PFSK-1 (cell line): ENCODE data around the gene TCEANC.

ENCODE experiments used
- POLR2AphosphoS5 ChIP-seq: IDR thresholded peaks from 2 replicates; pipeline ENCODE4 v1.6.1; 2012; ENCODE audit warnings: low read depth, mild to moderate bottlenecking, control low read depth, low read length, moderate library complexity
- SIN3A ChIP-seq: IDR thresholded peaks from 2 replicates; pipeline ENCODE4 v1.6.1; 2012; ENCODE audit warnings: mild to moderate bottlenecking, low read length, moderate library complexity, borderline replicate concordance; ENCODE audit not compliant: insufficient read depth
- TAF1 ChIP-seq: IDR thresholded peaks from 2 replicates; pipeline ENCODE4 v1.6.1; 2012; ENCODE audit warnings: low read length, control low read depth, borderline replicate concordance; ENCODE audit not compliant: insufficient read depth
- TF ChIP-seq, protein P1 (sequence below), 2 experiments: IDR thresholded peaks; 2 replicates each; pipeline versions ENCODE4 v1.6.1 to v1.8.0; 2011 to 2012; ENCODE audit warnings: low read depth in 2 of 2, low read length in 2 of 2, control low read depth in 1 of 2, inconsistent platforms in 1 of 2, mild to moderate bottlenecking in 1 of 2, moderate library complexity in 1 of 2; ENCODE audit not compliant: insufficient read depth in 1 of 2

DNA sequence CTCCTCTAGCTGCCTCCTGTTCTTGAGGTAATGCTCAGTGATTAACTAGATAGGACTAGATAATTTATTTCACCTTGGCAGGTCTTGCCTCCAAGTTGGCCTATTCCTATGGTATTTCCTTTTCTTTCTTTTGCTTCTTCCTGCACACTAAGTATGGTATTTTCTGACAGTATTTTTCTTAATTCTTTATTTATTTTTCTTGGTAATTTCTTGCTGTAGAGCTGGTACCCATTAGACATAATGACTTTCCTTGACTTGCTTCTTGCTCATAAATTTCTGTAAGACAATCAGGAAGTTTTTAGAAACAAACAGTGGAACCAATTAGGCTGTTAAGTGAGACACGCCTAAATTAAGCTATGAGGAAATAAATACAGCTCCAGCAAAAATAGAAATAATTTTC, 45.5 kb downstream of the TCEANC start:
- no peak for TF ChIP-seq SIN3A
- TF ChIP-seq POLR2AphosphoS5 = no peak
- TF ChIP-seq TAF1 = no peak
- TF ChIP-seq, protein P1, sequence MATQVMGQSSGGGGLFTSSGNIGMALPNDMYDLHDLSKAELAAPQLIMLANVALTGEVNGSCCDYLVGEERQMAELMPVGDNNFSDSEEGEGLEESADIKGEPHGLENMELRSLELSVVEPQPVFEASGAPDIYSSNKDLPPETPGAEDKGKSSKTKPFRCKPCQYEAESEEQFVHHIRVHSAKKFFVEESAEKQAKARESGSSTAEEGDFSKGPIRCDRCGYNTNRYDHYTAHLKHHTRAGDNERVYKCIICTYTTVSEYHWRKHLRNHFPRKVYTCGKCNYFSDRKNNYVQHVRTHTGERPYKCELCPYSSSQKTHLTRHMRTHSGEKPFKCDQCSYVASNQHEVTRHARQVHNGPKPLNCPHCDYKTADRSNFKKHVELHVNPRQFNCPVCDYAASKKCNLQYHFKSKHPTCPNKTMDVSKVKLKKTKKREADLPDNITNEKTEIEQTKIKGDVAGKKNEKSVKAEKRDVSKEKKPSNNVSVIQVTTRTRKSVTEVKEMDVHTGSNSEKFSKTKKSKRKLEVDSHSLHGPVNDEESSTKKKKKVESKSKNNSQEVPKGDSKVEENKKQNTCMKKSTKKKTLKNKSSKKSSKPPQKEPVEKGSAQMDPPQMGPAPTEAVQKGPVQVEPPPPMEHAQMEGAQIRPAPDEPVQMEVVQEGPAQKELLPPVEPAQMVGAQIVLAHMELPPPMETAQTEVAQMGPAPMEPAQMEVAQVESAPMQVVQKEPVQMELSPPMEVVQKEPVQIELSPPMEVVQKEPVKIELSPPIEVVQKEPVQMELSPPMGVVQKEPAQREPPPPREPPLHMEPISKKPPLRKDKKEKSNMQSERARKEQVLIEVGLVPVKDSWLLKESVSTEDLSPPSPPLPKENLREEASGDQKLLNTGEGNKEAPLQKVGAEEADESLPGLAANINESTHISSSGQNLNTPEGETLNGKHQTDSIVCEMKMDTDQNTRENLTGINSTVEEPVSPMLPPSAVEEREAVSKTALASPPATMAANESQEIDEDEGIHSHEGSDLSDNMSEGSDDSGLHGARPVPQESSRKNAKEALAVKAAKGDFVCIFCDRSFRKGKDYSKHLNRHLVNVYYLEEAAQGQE (IDR thresholded peaks at IDR 0.05; ENCODE audit: insufficient read depth in 1 of 2, low read depth in 2 of 2, low read length in 2 of 2) = no peak
